Fibroblast of skin of right biceps (primary cell): ENCODE measurements around the gene CRYBG1.
A peak's percentile ranks its signal among the peaks of the same experiment; 100 is the strongest.

Source experiments
- DNase-seq: peaks from one replicate; pipeline ENCODE4 v3.0.0-alpha.2; 2013

Gene CRYBG1

DNA sequence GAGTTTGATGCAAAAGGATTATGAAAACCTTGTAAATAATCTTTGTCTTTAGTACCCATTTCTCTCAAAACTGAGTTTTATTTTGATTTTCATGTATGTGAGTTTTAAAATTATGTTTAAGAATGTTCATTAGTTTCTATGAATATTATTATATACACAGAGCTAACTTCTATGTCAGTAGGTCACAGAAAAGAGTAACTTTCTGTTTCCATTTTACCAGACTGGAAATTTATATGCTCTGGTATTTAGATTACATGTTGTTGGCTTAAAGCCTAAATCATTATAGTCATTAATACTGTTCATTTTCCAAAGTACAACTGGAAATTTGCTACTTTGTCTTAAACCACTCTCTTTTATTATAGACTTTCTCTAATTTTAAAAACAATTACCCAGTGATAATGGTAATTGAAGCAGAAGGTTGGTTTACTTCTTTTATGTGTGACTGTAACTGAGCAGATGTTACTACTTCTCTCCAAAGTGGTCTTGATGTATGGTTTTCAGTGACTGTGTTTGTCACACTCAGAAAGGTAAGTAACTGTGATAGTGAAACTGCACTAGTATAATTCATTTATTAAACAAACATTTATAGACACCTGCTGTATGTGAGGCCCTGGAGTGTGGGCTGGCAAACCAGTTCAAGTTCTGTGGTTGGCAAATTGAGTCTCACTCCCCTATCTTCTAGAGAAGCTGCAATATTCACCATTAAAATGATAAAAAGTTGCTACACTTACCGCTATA is 13.2 kb downstream of the CRYBG1 start:
- DNase-seq: no peak

DNA sequence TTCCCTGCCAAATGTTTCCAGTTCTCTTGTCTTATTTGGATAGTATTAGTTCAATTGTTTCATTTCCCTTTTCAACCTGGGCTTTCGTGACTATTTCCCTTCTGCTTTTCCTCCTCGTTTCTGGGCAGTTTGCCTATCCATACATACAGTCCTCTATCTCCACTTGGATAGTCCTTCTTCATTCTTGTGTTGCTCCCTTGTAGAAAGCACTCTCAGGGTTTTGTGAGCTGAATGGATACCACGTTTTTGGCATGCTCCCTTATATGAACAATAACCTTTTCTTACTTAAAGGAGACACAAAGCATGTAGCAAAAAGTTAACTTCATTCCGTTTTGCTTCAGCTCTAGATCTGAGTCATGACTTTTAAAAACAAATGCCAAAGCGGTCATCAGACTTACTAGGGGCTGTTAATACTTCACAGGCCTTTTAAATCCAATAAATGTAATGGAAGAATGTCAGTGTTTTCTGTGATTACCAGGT is 16.6 kb downstream of the CRYBG1 start:
- peak; percentile 61 for DNase-seq

DNA sequence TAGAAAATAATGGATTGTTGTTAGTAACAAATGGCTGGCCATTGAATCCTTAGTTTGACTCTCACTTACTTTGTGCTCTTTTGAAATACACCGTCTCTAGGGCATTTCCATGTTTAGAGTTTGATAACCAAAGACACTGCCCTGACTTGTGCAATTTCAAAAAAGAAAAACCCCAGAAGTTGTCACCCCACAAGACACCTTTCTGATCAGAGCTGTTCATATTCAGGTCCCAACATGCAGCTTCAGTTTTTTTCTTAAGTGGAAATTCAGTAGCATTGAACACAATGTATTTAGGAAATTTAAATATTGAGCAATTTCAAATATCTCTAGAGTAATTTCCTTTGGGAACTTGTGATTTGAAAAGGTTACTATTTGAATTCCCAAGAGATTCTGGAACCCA is 19.4 kb downstream of the CRYBG1 start:
- DNase-seq: no peak

DNA sequence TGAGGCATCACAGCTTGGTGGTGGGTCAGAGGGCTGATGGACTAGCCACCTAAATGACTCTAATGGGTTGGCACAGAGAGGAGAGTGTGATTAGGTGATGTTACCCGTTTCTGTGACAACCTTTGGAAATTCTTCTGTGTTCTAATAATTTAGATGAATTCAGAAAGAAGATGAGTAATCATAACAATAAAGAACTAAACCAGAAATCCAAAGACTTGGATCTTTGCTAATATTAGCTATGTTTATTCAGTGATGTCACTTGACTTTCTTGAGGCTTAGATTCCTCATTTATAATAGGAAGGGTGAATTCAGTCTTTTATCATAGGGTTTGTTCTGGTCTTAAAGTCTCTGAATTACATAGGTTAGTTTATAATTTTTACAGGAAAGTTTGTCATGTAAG is 19.9 kb downstream of the CRYBG1 start:
- DNase-seq: peak; percentile 20

DNA sequence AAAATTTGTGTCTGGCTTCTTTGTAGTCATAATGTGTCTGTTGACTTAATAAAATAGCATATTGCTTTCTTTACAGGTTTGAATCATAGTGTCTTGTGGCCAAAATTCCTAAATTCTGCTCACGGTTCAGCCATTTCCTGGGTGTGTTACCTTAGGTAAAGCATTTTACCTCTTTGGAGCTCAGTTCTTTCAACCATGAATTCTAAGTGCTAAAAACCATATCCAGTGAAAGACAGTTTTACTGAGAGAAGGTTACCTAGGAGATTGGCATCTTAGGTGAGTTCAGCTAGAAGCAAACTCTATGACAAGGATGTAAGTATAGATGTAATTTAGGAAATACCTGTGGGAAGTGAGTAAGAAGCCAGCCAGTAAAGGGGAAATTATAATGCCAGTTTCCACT is 20.7 kb downstream of the CRYBG1 start:
- DNase-seq: no peak

DNA sequence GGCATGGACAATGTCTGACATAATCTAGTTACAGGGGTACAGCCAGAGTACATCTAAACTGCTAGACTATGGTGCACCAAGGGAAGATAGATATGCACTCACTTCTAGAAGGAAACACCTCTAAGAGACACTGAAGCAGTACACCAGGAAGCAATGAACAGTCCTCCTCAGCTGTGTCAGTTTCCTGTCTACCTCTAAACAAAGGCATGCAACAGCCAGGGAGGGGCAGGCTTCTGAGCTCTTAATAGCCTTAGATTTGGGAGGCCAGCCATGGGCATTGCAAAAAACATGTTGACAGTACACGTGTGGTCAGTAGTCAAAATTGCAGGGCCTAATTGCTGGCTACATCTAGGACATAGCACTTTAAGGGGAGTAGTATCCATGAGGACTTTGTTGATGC is 21.4 kb downstream of the CRYBG1 start:
- peak; percentile 5 for DNase-seq

DNA sequence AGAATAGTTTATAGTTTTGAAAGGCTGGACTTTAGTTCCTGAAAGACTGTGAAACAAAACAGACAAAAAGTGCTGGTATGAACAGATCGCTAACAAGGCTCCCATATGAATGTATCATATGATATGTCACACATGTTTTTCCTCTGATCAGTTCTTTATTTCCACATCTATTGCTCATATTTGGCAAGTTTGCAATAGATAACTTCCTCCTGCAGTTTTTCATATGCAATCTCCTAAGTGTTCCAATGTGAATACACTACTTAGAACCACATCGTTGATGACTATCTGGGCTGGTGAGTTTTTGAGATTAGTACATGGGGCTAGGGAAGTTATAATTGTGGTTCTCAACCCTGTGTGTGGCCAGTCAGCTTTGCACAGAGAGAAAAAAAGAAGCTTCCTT is 23.1 kb downstream of the CRYBG1 start:
- peak; percentile 57 for DNase-seq

DNA sequence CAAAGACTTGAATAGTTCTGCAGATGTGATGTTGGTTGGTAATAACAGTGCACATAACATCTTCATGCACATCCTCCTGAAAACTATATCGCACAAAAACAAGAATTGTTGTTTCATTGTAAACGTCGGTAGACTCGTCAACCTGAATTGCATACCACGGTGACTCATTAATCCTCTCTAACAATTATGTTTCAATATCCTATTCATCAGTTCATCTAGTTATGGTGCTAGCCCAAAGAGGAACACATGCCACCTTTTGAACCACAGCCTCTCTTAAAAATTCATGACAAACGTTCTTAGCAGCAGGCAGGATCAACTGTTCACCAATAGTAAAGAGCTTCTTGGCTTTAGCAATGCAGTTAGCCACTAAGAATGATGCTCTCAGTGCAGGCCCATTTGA is 25.0 kb downstream of the CRYBG1 start:
- no peak for DNase-seq

DNA sequence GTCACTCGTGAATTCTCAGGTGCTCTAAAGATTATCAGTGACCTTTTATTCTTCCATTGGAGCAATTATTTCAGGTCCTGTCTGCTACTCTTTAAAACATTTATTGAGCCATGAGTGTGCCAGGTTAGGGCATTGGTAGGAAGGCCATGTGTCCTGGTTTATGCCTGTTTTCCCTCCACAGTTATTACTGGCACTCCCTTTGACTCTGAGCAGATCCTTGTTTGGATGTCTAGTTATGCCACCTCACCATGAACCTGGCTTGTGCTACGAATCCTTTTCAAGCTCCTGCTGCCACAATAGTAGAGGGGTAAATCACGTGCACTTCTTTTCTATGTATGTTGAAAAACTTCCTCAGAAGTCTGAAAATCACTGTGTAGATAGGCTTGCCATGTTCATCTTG is 27.4 kb downstream of the CRYBG1 start:
- DNase-seq: no peak

DNA sequence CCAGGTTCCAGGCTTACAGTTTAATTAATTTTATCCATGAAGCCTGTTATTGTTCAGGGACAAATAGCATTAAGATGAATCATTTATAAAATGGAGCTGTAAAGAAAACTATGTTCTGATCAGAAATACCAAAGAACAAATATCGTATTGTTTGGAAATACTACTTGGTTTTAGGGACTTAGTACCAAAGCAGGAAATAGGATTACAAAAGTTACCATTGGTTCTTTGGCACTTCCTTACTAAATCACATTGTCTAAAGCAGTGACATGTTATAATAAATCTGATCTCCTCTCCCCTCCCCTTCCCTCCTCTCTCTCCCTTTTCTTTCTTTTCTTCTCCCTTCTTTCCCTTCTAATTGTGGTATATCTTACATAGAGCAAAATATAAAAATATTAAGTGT is 29.6 kb downstream of the CRYBG1 start:
- DNase-seq: no peak

DNA sequence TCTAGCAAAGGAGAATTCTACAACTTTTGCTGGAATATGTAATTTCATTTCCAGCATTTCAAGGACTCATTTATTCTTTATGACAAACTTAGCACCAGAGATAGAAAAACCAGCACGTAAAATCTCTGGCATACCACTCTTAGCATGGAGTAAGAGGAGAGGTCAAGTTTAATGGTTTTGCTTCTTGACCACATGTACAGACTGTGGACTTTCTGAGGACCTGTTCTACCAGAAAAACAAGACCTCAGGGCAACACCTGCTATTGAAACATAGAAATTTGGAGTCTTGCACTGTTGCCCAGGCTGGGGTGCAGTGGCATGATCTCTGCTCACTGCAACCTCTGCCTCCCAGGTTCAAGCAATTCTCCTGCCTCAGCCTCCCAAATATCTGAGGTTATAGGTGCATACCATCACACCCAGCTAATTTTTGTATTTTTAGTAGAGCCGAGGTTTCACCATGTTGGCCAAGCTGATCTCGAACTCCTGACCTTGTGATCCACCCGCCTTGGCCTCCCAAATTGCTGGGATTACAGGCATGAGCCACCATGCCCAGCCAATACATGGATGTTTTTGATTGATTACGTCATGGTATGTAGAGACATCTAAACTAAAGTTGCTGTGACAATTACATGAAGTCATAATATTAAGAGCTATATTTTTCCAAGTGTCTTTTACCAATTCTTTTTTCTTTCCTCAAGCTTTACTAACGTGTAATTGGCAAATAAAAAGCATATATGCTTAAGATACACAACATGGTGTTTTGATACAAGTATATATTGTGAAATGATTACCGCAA is 36.1 kb downstream of the CRYBG1 start:
- no peak for DNase-seq

DNA sequence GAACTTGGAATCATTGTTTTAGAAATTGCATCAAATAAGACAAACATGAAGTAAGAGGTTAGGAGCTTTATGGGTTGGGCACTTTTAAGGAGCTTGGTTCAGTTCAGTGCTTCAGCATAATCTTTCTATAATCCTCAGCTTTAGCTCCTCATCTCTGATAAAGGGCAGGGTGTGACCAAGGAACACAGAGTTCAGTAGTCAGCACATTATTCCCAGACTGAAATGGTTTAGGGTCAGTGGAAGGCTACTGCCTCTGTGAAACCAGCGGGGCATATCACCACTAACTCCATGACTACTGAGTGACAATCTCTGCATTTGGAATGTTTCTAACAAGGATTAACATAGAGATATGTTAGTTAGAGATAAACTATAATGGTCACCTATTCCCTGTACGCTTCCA is 36.9 kb downstream of the CRYBG1 start:
- DNase-seq: no peak

DNA sequence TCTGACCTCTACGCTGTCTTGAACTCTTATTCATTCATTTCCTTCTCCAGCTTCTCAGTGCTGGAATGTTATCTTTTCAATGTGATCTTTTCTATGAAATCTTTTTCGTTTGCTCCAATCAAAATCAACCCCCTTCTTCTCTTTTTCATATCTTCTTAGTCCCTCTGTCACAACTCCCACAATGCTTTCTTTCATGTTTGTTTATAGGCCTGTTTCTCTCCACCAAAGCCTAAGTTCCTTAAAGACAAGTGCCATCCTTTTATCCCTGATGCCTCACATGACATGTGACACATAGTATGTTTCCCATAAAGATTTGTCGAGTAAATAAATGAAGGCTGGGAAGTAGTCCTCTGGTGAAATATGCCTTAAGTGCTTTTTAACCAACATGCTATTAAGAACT is 38.1 kb downstream of the CRYBG1 start:
- DNase-seq: no peak

DNA sequence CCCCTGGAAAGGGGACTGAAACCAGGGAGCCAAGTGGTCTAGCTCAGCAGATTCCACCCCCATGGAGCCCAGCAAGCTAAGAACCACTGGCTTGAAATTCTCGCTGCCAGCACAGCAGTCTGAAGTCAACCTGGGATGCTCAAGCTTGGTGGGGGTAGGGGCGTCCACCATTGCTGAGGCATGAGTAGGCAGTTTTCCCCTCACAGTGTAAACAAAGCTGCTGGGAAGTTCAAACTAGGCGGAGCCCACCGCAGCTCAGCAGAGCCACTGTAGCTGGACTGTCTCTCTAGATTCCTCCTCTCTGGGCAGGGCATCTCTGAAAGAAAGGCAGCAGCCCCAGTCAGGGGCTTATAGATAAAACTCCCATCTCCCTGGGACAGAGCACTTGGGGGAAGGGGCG is 44.5 kb downstream of the CRYBG1 start:
- DNase-seq: peak; percentile 46

DNA sequence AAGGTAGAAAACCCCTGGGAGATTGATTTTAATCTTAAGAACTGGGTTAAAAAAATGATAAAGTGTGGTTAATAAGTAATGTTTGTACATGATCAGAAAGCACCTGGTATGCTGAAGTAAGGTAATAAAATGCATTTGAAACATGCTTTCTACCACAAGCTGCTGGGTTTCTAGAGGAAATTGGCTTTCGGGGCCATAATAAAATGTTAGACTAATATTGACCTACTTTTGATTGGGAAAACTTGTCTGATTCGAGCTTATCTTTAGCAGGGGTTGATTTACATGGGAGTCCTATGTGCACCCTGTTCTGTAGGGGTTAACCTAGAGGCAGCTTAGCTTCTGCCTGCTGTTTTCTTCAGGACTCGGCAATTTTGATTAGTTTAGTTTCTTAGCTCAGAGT is 50.5 kb downstream of the CRYBG1 start:
- no peak for DNase-seq

DNA sequence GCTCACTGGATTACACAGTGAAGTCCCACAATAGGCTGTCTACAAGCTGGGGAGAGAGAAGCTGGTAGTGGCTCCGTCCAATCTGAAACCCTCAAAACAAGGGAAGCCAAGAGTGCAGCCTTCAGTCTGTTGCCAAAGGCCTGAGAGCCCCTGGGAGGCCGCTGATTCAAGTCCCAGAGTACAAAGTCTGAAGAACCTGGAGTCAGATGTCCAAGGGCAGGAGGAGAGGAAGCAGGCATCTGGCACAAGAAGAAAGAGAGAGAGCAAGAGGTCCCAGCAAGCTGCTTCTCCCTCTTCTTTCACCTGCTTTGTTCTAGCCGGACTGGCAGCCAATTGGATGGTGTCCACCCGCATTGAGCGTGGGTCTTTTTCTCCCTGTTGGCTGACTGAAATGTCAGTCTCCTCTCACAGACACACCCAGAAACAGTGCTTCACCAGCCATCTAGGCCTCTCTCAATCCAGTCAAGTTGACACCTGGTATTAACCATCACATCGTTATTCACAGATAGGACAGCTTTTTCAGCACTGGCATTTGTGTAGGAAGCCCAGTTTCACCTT is 51.2 kb downstream of the CRYBG1 start:
- no peak for DNase-seq

DNA sequence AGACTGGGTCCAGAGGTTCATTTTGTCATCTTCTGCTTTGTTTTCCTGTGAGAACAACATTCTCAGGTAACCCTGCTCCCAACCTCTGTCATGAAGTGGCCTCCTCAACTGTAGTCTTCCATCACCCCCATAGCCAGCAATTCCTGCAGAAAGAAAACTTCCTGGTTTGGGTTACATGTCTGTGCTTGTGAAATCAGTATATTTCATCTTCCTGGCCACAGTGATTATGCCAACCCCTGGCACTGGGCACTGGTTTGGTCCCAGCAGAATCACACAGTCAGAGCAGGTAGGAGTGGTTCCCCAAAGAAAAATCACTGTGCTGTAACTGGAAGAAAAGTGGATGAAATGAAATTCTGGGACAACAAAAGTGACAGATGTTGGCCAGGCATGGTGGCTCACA is 52.5 kb downstream of the CRYBG1 start:
- DNase-seq: no peak

DNA sequence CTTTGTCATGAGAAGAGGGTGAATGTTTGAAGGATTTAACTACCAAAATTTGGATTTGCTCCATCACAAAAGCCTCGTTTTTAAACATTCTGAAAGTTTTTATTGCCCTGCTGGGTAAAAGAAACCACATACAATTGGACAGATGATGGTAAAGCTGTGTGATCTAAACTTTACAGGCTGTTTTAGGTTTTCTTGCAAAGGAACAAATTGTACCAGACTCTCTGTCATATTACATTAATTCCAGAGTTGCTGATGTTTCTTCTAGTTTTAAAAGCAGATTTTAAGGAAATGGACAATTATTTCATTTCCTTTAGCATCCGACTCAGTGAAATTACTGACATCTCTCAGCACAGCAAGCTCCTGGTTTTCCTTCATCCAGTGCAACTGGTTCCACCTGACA is 53.2 kb downstream of the CRYBG1 start:
- DNase-seq: no peak

DNA sequence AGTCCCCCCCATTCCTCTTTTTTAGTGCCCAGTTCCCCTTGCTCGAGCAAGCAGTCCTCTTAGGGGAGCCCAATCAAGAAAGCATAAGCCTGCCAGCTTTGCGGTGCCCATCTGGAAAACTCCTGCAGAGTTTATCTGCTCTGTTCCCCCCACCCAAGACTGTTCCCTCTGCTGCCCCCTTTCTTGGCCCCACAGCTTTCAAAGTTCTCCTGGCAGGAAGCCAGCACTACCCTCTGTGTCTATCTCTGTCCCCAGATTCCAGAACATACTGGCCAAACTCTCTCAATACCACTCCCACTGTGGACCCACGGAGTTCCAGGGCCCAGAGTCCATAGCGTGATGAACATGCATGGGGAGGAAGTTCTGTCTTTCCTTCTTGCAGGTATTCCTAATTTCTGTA is 55.4 kb downstream of the CRYBG1 start:
- no peak for DNase-seq

DNA sequence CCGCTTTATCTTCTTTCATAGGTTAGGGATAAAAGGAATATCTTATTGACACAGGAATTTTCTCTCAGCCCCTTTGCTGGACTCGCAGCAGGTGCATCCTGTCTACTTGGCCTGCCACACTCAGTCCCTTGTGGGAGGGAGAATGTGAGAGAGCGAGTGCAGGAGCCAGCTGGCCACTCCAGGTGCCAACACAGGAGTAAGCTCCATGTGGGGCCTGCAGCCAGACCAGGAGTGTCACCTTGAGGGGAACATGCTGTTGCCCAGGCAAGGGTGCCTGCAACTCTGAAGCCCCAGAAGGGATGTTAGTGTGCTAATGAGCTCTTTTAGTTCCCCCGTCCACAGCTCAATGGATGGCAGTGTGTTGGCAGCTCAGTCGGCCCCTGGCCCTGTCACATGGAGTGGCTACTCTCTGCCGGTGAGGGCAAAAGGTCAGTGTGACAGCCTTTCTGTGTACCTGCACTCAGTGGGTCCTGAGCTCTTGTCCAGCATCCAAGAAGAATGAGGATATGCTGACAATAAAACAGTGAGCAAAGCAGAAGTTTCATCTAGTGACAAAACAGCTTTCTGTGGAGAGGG is 57.1 kb downstream of the CRYBG1 start:
- no peak for DNase-seq

DNA sequence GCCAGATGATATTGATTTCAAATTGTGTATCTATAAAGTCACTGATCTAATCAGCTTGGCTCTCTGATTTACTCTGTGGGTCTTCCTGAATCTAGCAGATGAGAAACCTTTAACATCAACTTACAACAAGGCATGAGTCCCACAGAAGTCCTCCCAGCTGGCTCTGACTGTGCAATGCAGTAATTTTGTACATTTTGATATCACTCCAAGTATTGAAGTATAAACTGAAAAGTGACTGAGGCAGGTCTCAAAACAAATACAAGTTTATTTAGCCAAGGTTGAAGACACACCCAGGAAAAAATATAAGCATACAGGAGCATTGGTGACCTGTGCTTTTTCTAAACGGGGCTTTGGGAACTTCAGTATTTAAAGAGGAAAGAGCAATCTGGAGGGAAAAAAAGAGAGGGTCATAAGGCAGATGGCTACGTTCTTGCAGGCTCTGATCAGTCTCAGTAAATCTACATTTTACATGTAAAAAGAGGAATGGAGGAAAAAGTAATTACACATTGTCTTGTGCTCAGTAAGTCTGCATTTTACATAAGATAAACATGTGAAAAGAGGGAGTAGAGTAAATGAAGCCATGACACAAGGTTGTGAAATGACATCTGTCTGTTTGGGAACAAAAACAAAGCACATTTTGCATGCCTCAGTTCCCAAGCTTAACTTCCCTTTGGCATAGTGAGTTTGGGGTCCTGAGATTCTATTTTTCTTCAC is 59.5 kb downstream of the CRYBG1 start:
- DNase-seq: no peak

DNA sequence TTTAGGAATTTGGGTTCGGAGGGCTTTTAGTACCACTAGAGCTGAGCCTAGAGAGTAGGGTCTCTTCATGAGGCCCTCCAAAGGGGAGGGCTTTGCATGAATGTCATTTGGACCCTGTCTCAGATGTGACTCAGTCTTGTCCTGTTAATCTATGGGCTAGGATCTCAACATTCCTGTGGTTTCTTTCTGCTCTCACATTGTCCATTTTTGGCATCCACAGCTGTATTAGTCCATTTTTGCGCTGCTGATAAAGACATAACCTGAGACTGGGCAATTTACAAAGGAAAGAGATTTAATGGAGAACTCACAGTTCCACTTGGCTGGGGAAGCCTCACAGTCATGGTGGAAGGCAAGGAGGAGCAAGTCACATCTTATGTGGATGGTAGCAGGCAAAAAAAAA is 61.0 kb downstream of the CRYBG1 start:
- DNase-seq: peak; percentile 53

DNA sequence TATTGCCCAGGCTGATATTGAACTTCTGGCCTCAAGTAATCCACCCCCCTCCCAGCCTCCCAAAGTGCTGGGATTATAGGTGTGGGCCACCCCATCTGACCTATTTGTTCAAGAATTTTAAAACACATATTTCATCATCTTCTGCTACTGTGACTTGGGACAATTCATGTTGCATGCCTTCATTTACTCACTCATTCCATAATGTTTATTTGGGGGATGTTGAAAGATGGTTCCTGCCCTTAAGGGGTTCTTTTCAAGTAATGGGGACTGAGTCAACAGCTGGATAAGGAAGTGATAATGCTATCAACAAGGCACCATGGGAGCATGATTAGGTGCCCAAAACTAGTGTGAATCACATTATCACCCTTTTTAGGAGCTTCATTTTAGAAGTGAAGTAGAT is 62.0 kb downstream of the CRYBG1 start:
- DNase-seq: peak; percentile 32
